Mammary epithelial cell (primary cell): ENCODE data around the gene SNX2.

ENCODE experiments used
- CTCF ChIP-seq, 2 donors: IDR thresholded peaks in 1 of 2; conservative IDR thresholded peaks in 1 of 2; 2 replicates each; pipeline ENCODE4 v1.5.1; 2011 to 2012; ENCODE audit warnings: inconsistent platforms in 2 of 2, low read length in 2 of 2, mild to moderate bottlenecking in 2 of 2, control low read depth in 1 of 2, low read depth in 1 of 2; ENCODE audit not compliant: insufficient read depth in 1 of 2; ENCODE audit errors: extremely low read depth in 1 of 2
- EZH2 ChIP-seq: IDR thresholded peaks from 2 replicates; pipeline ENCODE4 v1.6.1; 2012; ENCODE audit warnings: low read length, inconsistent platforms, borderline replicate concordance

- no peak for TF ChIP-seq EZH2
- no peak for TF ChIP-seq CTCF (conservative IDR thresholded peaks at IDR 0.05 in 1 of 2, IDR thresholded peaks at IDR 0.05 in 1 of 2; ENCODE audit: extremely low read depth in 1 of 2, insufficient read depth in 1 of 2, low read depth in 1 of 2, low read length in 2 of 2)
These were observed 966 bp downstream of the SNX2 start for GRCh38 chr5:122775550-122776542.
